Esophagus mucosa (tissue), 1 donor: ENCODE data around the gene CENPK. TPM values are rescaled to one million over a fixed set of nuclear protein-coding genes. Genes with fewer than 3 reads are reported as not detected.
"Not testable (repeated sequence)": the region's sequence is repeated elsewhere in the genome, so short reads cannot be mapped to it uniquely, and the experiment has no call there.

ENCODE experiments used
- ATAC-seq: fragments of 200-7000 bp; cut with Tn5 transposase; one replicate; pipeline ENCODE4 v1.9.1; 2020
- total RNA-seq: library from RNA; stranded (reverse); gene quantifications from one replicate; pipeline ENCODE4 v1.2.4, GENCODE V29; 2023
- donor health status: DM: yes; HTN: yes; CAD: no.

Gene CENPK, protein sequence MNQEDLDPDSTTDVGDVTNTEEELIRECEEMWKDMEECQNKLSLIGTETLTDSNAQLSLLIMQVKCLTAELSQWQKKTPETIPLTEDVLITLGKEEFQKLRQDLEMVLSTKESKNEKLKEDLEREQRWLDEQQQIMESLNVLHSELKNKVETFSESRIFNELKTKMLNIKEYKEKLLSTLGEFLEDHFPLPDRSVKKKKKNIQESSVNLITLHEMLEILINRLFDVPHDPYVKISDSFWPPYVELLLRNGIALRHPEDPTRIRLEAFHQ
- total RNA-seq = 9.3 TPM

DNA sequence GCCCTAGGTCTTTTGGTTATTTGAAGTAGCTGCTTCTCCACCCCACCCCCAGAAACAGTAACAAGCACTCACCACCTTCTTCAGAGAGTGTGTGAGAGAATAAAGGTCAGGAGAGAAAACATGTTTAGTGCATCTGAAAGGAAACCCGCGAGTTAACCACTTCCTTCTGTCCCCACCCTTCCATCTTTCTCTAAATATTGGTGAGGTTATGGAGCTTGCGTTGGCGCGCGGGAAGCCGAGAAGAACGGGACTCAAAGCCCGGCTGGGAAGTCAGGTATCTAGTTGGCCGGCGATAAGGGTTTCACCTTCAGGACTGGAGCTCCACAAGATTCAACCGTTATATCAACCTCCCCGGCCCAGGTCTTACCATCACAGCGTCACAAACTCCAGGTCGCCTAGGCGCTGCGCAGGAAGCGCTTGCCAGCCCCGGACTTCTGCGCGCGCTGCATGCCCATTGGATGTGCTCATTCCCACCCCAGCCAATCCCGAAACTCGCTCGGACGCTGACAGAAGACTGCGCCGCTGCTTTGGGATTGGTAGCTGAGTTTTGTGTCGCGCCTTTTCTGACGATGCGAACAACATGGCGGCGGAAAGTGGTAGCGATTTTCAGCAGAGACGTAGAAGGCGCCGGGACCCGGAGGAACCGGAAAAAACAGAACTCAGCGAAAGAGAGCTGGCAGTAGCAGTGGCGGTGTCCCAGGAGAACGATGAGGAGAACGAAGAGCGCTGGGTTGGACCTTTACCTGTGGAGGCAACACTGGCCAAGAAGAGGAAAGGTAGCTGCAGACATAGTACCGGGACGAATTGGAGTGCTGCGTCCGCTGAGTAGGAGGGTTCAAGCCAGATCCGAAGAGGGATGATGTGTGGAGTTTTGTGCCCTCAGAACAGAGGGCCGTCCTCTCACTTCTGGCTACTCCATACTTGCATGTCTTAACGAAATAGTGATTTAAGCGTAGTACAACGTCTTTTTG lies at the start of gene CENPK, which contains the start of gene PPWD1:
CENPK (minus strand) TSS at position 438 of the 971 bp plus-strand sequence. CDS start 8,261 bp downstream, outside the sequence.
PPWD1 (plus strand) TSS at position 566 of the 971 bp plus-strand sequence; CDS start at position 581, 15 bp downstream.
- peak; percentile 100 for ATAC-seq

DNA sequence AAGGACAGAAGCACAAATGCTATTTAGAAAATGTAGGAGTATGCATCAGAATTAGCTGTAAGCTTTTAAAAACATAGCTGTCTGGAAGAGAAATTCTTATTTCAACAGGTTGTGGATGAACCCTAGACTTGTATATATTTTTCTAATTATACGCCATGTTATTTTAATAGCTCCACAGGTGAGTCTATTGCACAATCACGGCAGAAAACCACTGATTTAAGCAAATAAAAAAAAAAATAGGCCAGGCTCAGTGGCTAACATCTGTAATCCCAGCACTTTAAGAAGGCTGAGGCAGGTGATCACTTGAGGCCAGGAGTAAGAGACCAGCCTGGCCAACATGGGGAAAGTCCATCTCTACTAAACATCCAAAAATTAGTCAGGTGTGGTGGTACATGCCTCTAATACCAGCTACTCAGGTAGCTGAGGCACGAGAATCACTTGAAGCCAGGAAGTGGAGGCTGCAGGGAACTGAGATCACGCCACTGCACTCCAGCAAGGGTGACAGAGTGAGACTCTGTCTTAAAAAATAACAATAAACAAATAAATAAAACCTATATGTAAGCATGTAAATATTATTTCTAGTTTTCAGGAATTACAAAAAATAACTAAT lies 49.4 kb upstream of the CENPK start:
- no peak for ATAC-seq

DNA sequence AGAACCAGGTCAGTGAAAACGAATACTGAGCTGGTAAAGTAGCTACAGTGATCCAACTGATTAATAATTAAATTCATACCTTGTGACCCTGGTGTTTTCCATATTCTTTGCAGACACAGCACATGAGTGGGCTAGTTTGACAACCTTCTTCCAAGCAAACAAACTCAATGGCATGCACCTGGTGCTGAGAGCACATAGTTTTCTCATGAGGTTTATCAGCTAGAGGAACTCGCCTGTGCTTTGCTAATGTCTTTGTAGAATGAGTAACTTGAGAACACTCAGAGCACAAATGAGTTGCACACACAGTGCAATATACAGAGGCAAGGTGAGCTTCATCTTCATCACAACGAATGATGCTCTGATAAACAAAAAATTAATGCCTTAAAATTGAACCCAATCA lies 48.6 kb upstream of the CENPK start:
- no peak for ATAC-seq

- not testable (repeated sequence) for ATAC-seq
These were observed 38.8 kb upstream of the CENPK start for GRCh38 chr5:65601761-65602160.

DNA sequence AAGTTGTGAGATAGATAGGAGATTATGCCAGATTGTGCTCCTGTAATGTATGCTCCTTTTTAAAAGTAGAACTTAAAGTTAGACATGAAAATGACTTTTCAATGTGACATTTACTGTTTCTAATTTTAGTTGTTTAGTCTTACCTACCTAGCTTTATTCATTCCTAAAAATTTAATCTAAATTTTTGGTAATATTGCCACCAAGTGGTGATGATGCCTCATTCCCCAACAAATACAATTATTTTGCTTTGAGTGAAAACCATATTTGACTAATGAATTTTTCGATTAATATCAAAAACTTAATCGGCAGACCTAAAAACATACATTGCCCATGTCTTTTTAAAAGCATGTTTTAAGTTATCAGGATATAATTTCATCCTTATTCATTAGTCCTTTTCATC lies 25.7 kb upstream of the CENPK start:
- no peak for ATAC-seq

DNA sequence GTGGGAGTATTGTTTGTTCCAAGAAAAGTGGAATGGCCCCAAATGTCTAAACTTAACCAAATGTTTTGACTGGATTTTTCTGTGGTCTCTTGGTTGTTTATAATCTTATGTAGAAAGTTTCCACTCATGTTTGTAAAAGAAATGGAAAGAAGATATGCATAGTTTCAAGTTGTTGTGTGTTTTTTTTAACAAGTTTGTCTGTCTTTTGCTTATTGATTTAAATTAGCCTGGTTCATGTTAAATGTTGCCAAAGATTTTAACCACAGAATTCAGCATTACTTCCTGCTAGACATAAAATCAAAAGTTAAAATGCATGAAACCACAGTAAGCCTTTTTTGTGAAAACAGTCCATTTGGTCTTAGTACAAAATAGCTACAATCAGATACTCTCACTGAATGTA lies 14.2 kb upstream of the CENPK start:
- no peak for ATAC-seq

DNA sequence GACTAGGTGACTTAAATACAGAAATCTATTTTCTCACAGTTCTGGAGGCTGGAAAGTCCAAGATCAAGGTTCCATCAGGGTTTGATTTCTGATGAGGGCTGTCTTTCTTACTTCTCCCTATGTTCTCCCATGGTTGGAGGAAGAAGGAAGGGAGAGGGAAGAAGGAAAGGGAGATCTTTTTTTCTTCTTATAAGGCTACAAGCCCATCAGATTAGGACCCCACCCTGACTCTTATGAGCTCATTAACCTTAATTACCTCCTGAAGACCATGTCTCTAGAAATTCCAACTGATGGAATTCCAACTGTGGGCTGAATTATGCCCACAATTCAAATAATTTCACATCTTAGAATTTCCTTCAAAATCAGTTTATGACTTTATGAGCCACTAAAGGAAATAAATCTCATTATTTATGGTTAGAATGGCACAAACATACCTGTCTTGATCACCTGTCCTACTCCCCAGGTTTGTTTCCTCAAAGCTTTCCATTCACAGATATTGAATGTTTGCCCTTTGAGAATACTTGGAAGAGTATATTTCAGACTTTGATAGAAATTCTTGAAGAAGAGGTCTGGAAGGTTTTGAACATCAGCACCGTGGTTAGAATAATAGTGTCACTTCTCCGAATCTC lies 7.7 kb upstream of the CENPK start:
- ATAC-seq = no peak

DNA sequence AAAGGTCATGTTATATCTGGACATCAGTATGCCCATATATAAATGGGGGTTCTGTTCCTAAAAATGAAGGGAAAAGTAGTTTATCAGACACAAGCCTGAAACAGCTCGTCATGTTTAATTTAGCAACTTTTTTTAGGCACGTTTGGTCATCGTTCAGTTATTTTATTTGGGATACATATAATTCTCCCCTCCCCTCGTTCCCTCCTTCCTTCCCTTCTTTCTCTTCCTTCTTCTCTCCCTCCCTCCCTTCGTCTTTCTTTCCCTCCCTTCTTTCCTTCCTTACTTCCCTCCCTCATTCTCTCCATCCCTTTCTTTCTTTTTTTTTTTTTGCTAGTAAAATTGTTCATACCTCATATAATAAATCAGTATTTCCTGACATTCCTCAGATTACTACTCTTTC lies 3.5 kb upstream of the CENPK start:
- ATAC-seq = no peak

- ATAC-seq = no peak
These were observed 809 bp upstream of the CENPK start for GRCh38 chr5:65563777-65564176.

- ATAC-seq = no peak
These were observed 6.2 kb downstream of the CENPK start for GRCh38 chr5:65556718-65557117.

DNA sequence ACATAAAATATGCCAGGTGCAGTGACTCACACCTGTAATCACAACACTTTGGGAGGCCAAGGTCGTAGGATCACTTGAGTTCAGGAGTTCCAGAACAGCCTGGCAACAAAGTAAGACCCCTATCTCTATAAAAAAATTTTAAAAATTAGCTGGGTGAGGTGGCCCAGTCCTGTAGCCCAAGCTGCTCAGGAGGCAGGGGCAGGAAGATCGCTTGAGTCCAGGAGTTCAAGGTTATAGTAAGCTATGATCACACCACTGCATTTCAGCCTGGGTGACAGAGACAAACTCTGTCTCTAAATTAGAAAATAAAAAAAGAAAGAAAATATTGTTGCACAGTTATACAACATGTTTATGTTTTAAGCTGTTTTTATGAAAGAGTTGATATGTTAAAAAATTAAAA lies 6.8 kb downstream of the CENPK start:
- no peak for ATAC-seq

DNA sequence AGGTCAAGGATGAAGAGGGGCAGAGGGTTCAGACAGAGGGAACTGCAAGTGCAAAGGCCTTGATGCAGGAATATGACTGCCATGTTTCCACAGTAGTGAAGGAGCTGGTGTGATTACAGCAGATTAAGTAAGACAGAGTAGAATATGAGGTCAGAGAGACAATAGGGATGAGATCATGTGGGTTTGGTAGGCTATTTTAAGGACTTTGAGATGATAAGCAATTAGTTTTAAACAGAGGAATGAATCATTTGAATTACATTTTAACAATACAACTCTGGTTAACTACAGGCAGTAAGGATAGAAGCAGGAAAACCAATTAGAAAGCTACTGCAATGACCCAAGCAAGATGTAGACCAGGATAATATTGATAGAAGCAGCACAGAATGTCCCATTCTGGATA lies 7.7 kb downstream of the CENPK start:
- no peak for ATAC-seq

DNA sequence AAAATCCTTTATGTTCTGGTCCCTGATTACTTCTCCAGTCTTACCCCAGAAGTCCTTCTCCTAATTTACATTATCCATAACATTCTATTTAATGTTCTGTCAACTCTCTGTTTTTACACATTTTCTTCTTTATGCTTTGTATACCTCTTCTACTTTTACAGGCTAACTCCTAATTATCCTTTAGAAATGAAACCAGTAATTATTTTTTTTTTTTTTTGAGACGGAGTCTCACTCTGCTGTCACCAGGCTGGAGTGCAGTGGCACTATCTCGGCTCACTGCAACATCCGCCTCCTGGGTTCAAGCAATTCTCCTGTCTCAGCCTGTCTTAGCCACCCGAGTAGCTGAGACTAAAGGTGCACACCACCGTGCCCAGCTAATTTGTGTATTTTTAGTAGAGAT lies 9.0 kb downstream of the CENPK start:
- ATAC-seq = no peak

- no peak for ATAC-seq
These were observed 14.7 kb downstream of the CENPK start for GRCh38 chr5:65548281-65548680.

DNA sequence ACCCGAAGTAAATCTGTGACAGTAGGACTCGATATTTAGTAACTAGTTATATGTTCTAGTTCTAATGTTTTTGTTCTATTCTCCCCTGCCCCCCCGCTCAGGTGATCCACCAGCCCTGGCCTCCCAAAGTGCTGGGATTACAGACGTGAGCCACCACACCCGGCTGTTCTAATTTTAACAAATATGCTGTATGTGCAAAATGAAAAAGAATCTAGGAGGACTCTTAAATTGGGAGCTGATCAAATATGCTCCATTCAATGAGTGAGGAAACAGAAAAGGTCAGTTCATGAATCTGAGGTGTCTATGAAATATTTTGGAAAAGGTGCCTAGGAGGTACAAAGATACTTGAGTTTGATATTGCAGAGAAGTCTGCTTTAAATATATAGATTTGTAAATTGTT lies 16.8 kb downstream of the CENPK start:
- ATAC-seq = no peak

DNA sequence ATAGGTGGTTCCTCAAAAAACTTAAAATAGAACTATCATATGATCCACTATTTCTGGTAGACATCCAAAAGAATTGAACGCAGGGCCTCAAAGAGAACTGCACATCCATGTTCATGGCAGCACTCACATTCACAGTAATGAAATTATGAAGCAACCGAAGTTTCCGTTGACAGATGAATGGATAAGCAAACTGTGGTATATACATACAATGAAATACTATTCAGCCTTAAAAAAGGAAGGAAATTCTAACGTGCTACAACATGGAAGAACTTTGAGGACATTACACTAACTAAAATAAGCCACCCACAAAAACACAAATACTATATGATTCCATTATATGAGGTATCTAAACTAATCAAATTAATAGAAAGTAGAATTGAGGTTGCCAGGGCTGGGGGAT lies 18.5 kb downstream of the CENPK start:
- no peak for ATAC-seq

- ATAC-seq = no peak
These were observed 23.1 kb downstream of the CENPK start for GRCh38 chr5:65539827-65540226.

DNA sequence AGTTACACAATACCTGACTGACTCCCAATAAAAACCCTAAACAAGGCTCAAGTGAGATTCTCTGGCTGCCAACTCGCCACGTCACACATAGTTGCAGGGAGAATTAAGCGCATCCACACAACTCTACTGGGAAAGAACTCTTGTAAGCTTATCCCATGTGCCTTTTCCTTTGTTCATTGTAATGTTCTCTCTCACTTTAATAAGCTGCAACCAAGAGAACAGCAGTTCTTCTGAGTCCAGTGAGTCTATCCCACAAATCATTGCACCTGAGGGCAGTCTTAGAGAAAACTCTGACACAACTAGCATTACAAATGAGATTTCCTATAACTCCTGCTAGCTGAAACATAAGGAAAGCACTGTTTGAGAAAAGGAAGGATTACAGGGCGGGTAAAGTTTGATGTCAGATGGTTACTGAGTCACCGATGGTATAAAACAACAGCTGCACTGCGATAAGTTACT lies 27.4 kb downstream of the CENPK start:
- ATAC-seq = peak; percentile 69

GRCh38 chr5:65530904-65531303 lies 32.1 kb downstream of the CENPK start:
- ATAC-seq = no peak

DNA sequence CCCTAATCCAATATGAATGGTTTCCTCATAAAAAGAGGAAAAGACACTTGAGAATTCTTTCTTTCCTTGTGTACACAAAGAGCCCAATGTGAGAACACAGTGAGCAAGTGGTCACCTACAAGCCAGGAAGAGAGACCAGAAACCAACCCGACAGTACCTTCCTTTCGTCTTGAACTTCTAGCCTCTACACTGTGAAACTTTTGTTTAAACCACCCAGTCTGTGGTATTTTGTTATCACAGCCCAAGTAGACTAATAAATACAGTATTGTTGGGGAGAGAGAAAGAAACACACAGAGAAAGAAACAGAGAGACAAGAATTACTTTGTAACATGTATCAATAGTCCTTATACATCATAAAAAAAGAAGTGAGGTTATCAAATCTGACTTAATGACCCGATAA lies 37.2 kb downstream of the CENPK start:
- no peak for ATAC-seq

DNA sequence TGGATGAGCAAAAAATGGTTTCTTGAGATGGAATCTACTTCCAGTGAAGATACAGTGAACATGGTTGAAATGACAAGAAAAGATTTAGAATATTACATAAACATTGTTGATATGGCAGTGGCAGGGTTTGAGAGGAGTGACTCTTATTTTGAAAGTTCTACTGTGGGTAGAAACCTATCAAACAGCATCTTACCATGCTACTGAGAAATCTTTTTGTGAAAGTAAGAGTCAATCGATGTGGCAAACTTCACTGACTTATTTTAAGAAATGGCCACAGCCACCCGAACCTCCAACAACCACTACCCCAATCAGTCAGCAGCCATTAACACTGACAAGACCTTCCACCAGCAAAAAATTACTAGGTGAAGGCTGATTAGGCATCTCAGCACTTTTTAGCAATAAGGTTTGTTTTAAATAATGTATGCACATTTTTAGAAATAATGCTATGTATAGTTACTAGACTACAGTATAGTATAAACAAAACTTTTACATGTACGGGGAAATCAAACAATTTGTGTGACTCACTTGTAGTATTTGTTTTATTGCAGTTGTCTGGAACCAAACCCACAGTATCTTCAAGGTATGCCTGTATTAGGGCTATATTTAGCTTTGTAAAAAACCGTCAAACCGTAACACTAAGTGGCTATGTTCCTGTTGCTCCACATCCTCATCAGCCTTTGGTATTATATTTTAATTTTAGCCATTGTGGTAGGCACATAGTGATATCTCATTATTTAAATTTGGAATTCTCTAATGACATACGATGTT lies 50.6 kb downstream of the CENPK start:
- peak; percentile 55 for ATAC-seq

GRCh38 chr5:65508978-65509377 lies 54.0 kb downstream of the CENPK start:
- ATAC-seq = no peak
